Activated naive CD8-positive, alpha-beta T cell treated with anti-CD3 and anti-CD28 coated beads, Interleukin-2, amount 50 U/mL, for 16 hours (primary cell): ENCODE results near the gene FGF19.

Experiments used
- DNase-seq: peaks from one replicate; pipeline ENCODE4 v3.0.0-alpha.2; 2020; ENCODE audit warnings: low read depth, low spot score

FGF19 gene, protein sequence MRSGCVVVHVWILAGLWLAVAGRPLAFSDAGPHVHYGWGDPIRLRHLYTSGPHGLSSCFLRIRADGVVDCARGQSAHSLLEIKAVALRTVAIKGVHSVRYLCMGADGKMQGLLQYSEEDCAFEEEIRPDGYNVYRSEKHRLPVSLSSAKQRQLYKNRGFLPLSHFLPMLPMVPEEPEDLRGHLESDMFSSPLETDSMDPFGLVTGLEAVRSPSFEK

GRCh38 chr11:69703768-69704507, at the start of gene FGF19:
Gene FGF19 (minus strand): TSS chr11:69704022. CDS start chr11:69703876, 146 bp downstream.
- DNase-seq = no peak

GRCh38 chr11:69752890-69753289, 49.1 kb upstream of the FGF19 start:
- no peak for DNase-seq

- no peak for DNase-seq
These were observed 47.2 kb upstream of the FGF19 start for GRCh38 chr11:69750875-69751597.

GRCh38 chr11:69750108-69750850, 46.5 kb upstream of the FGF19 start:
- no peak for DNase-seq

DNA sequence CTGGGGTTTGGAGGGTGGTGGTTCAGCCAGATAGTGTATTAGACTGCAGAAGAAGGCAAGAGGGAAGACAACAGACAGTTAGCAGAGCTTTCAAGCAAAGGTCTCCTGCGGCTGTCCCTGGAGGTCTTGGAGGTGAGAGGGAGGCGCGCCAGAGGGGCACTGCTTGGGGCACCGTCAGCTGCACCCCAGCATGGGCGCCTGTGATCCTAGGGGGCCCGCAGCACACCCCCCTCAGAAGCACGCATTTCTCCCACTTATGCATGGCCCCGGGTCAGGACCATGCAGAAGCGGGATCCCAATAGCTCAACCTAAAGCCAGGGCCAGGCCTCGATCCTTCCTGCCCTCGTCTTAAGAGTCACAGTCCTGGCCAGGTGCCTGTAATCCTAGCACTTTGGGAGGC, 44.8 kb upstream of the FGF19 start:
- no peak for DNase-seq

DNA sequence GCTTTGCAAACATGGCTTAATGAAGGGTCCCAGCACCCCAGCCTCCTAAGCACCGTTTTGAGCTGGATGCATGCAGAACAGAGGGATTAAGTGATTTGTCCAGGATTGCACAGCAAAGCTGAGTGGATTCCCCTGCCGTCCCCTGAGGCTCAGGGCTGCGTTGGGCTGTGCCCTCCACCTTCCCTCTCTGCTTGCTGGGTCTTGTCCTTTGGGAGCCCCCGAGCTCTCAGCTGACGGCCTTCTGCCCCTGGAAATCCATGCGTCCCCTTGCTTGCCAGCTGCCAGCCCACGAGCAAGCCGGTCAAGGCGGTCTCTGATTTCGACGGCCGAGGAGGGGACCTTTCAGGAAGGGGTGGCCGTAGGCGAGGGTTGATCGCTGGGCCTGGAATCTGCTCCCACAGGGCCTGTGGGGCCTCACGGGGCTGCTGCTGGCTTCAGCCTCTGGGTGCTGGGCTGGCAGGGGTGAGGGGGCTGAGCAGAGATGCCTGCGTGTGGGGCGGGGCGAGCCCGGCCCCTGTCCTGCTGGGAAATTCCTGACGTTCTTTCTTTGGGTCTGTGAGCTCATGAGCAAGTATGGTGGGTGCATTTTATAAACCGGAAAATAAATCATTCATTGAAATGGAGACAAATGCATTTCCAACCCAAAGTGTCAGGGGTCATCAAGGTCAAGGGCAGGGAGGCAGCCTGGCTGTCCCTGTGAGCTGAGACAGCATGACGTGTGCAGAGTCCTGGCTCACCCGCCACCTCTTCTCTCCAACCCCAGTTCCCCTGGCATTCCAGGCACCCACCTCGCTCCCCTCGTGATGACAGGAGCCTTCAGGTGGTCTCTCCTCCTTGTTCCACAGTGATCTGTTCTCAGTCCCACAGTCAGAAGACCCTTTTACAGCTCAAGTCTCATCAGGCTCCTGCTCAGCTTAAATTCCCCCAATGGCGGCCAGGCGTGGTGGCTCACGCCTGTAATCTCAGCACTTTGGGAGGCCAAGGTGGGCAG, 43.2 kb upstream of the FGF19 start:
- DNase-seq = no peak

DNA sequence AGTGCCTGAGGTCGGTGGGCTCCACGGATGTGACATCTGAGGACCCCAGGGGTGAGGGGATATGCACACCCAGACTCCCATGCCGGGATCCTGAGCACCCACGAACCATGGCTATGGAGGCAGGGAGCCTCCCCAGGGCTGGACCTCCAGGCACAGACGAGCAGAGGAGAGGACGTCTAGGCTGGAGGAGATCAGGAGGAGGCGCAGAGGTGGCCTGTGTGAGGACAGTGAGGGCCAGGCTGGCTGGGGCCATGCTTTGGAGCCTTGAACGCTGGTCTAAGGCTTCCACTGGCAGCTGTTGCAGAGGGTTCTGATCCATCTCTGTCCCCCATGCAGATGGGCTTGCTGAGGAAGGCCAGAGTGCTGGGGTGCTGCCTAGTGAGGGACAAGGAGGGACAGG, 42.3 kb upstream of the FGF19 start:
- DNase-seq = no peak

DNA sequence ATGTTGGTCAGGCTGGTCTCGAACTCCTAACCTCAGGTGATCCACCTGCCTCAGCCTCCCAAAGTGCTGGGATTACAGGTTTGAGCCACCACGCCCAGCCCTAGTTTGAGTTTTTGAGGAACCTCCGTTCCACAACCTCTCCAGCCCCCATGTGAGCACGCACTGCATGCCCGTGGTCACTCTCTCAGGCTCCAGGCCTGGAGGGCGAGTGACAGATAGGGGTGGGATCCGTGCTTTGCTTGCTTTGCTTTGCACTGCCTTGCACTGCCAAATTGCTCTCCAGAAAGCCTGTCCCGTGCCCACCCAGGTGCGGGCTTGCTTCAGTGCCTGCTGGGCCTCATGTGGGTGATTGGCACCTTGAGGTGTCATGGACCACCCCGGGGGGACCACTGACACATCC, 41.4 kb upstream of the FGF19 start:
- DNase-seq = no peak

- no peak for DNase-seq
These were observed 40.6 kb upstream of the FGF19 start for GRCh38 chr11:69744435-69744834.

DNA sequence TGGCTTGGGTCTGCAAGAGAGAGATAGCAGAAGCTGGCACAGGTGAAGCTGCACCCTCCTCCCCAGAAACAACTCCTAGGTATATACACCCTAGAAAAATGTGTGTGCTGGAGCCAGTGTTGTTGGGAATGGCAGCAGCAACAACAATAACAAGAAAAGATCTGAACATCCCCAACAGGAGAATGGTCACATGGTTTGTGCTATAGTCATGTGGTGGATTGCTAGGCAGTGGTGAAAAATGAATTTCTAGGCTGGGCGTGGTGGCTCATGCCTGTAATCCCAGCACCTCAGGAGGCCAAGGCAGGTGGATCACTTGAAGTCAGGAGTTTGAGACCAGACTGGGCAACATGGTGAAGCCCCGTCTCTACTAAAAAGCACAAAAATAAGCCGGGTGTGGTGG, 31.0 kb upstream of the FGF19 start:
- no peak for DNase-seq

GRCh38 chr11:69734367-69734766, 30.5 kb upstream of the FGF19 start:
- DNase-seq = no peak

DNA sequence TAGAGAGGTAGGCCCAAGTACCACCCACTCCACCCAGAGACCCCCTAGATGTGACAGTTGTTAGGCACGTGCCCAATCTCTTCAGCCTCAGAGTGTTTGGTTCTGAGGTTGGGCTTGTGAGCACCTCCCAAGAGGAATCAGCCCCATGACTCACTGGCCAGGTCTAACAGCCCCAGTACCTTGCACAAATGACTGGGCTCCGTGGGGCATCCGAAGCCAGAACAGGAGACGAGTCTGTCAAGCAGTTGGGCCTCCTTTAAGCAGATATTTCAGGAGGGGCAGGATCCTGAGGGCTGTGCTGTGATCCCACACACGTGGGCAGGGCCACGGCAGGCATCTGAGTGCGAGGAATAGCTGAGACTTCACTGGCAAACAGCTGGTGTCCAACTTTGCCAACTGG, 29.1 kb upstream of the FGF19 start:
- DNase-seq = no peak

- no peak for DNase-seq
These were observed 27.3 kb upstream of the FGF19 start for GRCh38 chr11:69731110-69731509.

GRCh38 chr11:69730500-69730899, 26.7 kb upstream of the FGF19 start:
- no peak for DNase-seq

GRCh38 chr11:69729252-69729651, 25.4 kb upstream of the FGF19 start:
- DNase-seq = no peak

- no peak for DNase-seq
These were observed 23.4 kb upstream of the FGF19 start for GRCh38 chr11:69727266-69727665.

- no peak for DNase-seq
These were observed 22.7 kb upstream of the FGF19 start for GRCh38 chr11:69726481-69726880.

DNA sequence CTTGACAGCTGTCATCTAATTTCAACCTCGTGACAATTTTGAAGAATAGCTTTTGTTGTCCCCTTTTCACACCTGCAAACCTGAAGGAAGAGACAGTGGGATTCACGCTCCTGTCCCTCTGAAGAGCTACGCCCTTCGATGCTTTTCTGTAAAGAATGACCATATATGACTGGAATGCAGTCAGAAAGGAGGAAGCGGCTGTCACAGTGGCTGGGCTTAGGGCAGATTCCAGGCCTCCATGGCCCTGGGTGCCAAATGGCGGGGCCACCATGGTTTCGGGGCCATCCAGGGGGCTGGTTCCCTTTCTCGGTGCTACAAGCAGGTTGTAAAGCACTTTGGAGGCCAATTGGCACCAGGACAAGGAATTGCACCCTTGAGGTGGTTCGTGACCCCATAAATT, 22.2 kb upstream of the FGF19 start:
- DNase-seq = no peak

DNA sequence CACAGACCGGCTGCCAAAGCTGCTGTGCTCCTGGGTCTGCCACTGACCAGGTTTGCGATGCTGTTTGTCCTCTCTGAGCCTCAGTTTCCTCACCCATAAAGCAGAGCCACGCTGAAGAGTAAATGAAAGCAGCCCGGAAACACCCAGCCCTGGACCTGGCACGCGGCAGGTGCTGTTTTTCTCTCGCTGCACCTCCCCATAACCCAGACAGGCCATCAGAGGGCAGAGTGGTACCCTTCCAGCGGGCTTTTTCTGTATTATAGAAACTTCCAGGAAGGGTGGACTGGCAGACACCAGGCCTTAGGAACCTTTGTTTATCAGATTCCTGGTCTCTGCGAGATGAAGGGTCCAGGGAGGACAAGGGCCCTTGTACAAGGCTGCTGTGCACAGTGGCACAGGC, 17.9 kb upstream of the FGF19 start:
- DNase-seq = no peak

DNA sequence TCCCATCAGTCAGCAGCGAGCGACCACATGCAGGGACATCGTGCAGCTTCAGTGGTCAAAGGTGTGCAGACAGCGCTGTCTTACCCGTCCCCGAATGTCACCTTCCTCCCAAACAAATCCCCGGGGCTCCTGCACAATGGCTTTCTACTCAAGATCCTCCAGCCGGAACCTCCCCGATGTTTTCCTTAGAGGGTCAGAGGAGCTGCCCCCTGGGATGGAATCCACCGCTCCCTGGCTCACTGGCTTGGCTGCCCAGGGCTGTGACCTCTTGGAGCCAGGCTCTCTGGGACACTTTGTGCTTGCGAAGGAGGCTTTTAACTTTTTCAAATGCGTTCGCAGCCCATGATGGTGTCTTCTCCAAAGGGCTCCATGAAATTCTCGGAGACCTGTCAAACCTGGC, 17.3 kb upstream of the FGF19 start:
- no peak for DNase-seq

DNA sequence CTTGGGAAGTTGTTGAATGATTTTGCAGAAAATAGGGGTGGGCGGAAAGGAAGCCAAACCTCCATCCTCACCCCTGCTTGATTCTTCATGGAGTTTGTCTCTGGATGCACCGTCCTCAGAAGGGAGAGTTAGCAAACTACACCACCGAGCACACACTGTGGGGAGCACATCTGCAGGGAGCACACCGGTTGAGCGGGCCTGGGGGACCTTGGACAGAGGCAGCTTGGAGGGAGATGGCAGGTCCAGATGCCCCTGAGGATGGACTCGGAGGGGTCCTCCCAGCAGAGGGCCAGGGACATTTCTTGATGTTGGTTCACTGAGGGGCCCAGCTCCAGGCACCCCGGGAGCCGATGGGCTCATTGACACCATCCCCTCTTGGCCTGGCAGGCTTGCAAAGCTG, 15.1 kb upstream of the FGF19 start:
- DNase-seq = no peak
